Fibroblast of skin of left biceps (primary cell): Measurements from ENCODE around the gene PLA2G4F.

Experiments used
- DNase-seq, 2 experiments: peaks; one replicate each; pipeline ENCODE4 v3.0.0-alpha.2; 2013; ENCODE audit warnings: low read depth in 2 of 2

PLA2G4F gene

DNA sequence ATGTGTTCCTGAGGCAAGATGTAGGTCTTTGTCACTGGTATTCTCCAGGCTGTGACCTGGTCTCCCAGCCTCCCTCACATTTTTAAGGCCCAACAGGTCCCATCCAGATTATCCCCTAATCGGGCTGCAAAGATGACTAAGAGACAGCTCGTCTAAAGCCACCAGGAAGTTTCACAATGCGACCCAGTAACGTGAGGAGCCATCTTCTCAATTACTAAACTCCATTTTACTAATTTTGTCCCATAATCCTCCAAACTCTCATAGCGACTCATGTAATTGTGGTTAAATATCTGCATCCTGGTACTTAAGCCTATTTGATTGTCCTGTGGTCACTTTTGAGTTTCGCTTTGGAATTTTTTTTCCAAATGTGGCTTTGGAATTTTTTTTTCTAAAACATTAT, 8.7 kb upstream of the PLA2G4F start:
- DNase-seq: no peak

DNA sequence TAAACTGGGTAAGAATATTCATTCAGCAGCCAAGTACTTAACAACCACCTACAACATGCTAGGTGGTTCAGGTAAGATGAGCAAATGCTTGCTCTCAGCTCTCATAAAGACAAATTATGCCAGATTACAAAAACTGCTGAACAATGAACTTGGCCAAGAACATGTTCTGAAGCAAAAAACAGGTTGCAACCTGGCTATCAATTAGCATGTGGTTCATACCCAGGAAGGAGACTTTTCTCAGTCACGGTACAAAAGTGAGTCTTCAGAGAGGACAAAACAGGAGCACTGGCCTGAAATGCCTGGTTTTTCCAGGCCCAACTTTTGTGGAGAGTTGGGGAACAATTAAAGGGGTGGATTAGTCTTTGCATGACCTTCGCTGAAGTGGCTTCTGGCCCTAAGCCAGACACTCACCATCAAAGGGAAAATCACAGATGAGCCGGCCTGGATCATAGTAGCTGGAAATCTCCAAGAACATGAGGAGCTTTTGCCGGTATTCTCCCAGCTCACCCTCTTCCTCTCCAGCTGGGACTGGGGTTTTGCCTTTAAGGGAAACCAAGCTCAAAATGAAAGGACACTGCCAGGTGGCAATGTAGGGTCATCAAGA, 7.6 kb upstream of the PLA2G4F start:
- no peak for DNase-seq

DNA sequence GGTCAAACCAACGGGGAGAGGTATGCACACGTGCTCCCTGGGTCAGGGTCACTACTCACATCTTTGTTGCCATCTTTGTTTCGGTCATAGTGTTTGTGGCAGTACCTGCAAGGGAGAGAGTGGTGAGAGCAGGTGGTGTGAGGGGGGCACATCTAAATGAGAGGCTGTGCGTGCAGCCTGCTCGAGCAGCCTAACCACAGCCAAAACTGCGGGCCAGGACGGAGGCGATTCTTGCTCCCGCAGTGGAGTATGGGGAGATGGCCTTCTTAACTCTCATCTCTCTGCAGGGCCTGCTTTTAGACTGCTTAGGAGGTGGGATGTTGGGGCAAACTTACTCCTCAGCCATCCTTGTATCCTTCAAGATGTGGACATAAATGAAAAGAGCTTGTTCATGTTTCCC, 6.9 kb upstream of the PLA2G4F start:
- DNase-seq: no peak

DNA sequence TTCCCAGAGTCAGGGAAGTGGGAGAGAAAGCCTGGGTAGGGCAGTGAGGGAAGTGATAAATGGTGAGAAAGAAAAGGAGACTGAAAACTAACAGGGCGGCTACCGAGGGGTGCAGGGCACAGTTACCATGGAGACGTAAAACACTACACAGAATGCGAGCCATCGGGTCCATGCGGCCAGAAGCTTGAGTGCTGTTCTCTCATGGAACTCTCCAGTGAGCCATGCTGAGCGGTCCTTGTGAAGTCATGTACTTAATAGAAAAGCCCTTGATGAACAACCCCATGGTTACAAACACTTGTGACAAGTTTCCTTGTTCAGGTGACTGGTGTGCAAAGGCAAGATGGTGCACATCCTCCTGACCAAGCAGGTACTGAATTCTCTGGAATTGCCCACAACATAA, 3.7 kb upstream of the PLA2G4F start:
- DNase-seq: no peak

DNA sequence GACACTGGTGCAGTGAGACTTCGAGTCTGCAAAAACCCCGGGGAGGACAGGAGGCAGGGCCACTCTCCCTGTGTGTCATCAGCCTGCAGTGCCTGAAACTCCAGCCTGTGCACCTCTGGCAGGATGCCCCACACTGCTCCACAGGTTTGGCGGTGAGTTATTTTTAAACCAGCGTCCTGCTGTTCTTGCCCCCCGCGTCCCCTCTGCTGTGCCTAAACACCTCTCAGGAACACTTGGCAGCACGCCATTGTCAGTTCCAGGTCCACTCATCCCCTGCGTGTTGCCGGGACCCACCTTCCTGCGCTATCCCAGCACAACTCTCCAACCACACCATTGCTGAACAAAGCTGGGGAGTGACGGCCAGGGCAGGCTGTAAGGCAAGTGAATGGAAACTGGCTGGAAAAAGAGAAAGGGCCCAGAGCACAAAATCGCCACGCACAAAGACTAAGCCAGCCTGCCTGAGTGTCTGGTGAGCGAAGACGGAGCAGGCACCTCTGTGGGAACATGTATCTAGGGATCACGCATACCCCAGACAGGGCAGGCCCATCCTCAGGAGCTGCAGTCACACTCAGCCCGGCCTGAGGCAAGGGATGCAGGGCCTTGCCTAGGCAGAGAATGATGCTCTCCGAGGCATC, 3.1 kb upstream of the PLA2G4F start:
- DNase-seq: no peak

DNA sequence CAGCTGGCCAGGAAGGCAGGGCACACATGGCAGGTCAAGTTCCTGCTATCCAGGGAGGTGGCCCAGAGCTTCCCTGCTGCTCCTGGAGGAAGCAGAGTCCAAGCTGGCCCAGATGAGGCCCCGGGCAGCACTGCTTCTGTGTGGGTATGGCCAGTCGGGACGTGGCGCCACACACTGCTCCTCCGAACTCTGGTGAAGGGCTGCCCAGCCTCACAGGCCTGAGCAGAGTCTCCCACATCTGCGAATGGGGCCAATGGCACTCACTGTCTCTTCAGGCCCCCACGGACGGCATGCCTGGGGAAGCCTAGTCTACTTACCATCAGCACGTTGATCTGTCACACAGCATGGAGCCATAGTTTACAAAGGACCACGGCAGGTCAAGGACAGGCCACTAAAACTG, 2.5 kb upstream of the PLA2G4F start:
- no peak for DNase-seq

DNA sequence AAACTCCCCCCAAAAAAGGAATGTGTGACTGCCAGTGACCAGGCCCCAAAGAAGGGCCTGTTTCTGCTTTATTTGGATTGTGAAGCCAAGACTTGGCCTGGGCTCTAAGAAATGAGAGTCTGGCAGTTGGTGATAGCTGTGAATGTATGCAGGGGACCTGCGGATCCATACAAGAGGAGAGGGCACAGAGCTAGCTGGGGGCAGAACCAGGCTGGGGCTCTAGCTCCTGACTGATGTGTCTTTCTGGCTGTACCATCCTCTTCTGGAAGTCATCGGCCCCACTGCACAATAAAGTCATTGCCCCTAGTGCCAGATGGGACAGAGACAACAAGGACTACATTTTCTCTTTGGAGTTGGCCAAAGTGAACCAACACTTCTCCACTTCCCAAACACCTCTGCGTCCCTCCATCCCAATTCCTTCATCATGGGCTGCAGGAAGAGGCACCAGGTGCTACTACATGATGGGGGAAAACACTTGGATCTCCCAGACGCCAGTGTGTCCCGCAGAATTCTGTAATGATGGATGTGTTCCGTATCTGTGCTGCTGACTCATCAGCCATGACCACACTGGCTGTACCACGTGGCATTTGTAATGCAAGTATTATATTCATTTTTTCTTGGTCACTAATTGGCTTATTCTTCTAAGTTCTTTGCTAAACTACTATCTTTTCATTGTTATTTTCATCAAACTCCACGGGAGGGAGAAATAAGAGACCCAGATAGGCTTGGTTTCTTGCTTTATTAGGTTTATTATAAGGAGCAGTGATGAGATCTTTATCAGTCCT, 1.7 kb upstream of the PLA2G4F start:
- DNase-seq: peak in 1 of 2 experiments; percentile 12

DNA sequence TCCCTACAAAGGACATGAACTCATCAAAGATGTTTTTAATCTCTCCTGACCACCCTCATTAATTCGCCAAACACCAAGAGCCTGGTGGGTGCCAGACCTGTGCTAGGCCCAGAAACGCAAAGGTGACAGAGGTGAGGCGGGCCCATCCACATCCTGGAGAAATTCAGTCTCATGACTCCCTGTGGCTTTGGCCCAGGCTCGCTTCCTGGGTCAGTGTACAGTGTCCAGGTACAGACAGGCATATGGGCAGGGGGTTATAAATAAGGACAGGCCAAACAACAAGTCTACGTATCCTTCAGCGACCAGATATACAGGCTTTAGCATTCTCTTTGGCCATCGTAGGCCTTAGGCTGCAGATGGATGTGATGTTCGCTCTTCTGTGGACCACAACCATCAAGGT, 945 bp upstream of the PLA2G4F start:
- DNase-seq: no peak

DNA sequence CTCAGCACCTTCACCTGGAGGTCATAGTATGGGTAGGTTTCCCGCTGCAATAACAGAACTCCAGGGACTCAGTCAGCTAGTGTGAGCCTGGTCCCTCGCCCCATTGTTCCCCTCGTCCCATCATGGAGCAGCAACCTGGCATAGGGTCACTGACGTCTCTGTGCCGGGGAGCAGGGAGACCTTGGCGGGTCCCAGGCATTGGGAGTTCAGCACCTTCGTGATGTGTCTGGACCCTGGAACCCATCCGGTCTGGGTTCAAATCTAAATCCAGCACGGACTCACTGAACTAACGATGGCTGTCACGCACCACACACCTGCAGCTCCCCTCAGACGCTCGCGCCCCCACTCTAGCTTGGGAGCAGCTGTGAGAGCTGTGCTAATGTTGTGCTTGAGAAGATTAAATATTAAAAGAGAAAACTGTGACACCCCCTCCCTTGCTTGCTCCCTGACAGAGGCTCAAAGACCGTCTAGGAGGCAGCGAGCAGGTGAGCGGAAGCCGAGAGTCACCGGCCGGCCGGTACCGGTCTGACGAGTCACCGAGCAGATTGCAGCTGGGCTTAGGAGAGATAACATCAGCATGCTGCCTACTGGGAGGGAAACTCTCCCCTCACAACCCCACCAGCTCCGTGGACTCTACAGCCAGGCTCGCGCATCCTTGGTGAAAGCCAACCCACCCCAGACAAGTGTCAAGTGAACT, 742 bp downstream of the PLA2G4F start:
- no peak for DNase-seq

DNA sequence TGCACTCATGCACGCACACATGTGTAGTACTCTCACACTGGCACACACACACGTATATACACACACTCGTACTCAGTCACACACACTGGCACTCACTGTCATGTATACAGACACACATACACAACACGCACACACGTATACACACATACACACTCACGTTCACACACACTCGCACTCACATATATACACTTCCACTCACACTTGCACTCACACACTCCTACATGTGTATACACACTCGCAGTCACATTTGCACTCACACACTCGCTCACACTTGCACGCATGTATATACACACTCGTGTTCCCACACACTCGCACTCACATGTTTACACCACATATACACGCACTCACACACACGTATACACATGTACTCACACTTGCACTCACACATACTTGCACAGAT, 1.5 kb downstream of the PLA2G4F start:
- DNase-seq: no peak

DNA sequence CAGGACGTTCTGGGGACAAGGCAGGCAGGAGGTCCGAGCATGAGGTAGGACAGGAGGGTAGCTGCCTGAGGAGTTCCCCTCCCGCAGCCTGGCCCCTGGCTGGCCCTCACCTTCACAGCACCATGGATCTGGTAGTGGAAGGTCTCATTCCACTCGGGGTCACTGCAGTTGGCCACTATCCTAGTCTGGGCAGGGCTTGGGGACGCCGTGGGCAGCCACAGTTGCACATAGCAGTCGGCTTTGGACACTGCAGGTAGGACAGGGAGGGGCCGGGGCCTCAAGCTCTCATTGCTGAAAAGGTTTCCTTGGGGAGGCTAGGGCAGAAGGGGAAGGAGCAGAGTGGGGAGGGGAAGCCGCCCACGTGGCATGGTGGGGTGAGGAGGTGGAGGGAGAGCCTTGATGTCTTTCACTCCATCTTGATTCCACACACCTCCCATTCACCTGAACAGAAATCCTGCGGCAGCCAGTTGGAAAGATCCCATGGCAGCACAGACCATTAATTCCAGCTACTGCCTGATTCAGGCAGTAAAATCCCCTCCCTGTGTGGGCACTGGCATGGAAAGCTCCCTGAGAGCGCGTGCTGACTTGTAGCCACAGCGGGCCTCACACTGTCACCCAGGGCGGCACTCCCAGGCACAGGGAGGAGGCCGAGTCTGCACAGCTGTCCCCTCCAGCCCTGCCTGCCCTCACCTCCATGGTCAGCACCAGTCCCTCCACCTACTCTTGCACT, 2.1 kb downstream of the PLA2G4F start:
- no peak for DNase-seq

DNA sequence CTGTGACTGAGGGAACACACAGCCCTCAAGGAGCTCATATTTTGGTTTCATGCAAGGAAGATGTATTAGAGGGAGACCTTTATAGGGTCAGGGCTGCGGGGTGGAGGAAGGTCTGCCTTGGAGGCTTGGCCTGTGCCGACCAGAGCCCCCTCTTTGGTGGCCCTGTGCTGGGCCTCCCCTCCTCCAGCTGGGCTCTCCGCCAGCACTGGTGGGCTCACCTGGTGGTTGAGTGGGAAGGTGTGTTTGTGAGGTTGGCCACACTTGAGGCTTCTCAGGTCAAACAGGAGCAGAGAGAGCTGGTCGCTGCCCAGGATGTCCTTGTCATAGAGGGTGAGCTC, 2.6 kb downstream of the PLA2G4F start:
- no peak for DNase-seq

DNA sequence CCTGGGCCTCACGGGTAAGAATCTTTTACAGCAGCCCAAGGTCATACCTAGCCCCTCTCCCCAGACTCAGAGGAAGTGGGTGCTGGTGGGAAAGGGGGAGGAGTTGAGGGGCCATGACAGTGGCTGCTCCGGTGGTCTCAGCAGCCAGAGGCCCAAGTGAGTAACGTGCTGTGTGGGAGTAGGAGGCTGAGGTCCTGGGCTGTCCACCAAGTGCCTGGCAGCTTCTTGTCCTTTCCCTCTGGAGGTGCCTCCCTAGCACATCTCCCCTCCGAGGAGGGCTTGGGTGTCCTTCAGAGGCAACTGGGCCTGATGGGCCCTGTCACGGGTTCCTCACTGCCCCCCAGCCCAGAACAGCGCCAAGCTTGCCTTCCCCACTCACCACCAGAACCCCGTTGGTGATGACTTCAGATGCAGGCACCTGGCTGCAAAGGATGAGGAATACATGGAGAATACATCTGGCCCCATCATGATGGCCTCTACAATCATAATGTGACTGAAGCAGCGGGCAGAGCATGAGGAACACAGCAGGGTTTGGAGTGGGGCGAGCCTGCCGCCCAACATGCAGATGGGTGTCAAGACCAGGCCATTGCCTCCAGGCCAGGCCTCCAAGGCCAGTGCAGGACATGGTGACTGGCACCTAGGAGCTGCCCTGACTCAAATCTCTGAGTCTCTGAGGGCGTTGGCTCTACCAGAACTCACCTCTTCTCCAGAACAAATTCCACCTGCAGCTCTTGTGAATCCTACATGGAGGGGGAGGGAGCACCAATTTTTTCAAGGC, 3.3 kb downstream of the PLA2G4F start:
- no peak for DNase-seq

DNA sequence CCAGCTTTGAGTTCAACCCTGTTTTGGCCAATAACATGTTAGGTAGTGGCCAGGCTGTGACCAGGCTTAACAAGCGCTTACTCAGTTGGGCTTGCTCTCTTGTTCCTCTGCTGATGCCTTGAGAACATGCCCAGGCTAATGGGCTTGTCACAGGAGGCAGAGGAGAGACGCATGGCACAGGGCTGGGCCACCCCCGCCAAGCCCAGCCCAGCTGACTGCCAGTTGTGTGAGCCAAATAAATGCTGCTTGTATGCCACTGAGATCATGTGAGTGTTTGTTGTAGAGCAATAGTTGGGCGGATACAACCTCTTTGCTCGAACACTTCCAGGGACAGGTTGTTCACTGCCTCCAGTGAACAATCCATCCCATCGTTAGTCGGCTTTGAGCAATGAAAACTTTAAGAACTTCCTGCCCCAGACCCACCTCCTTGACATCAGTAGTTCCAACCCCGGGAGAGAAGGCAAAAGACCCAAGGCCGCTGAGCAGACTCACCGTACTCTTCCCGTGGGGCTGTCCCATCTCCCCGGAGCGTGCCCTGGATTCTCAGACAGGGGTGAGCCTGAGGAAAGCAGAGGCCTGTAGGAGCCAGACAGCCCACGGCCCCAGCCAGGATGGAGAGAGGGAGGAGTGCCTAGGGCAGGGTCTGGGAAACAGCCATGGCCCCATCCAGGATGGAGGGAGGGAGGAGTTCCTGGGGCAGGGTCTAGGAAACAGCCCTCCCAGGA, 4.1 kb downstream of the PLA2G4F start:
- DNase-seq: no peak

DNA sequence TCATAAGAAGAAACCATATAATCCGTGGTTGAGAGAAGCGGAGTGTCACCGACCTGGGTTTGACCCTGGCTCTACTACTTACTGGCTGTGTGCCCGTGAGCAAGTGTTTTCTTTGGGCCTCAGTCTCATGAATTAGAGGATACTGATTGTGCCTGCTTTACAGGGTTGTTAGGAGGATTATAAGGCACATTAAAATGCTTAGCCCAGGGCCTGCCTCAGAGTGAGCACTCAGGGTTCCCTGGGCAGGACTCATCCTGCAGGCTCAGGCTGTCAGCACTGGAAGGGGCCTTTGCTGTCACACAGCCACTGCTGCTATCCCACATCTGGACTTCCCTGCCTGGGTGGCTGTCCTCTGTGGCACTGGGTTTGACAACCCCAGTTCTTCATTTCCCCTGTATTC, 4.7 kb downstream of the PLA2G4F start:
- no peak for DNase-seq

DNA sequence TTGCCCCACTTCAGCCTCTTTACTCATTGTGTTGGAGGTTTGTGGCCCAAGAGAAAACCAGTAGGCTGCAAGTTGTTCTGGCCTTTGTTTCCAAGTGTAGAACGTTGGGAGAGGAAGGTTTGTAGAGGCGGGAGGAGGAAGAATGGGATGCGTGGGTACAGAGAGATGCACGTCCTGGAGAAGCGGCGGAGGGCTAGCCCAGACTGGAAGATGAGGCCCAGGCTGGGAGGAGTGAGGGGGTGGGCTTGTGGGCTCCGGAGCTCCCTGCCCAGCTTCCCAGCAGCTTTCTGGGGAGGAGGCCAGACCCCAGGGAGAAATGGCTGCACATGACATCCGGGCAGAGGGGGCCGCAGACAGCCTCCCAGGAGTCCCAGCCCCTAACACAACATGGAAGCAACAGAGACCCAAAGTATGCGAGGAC, 5.3 kb downstream of the PLA2G4F start:
- DNase-seq: no peak

DNA sequence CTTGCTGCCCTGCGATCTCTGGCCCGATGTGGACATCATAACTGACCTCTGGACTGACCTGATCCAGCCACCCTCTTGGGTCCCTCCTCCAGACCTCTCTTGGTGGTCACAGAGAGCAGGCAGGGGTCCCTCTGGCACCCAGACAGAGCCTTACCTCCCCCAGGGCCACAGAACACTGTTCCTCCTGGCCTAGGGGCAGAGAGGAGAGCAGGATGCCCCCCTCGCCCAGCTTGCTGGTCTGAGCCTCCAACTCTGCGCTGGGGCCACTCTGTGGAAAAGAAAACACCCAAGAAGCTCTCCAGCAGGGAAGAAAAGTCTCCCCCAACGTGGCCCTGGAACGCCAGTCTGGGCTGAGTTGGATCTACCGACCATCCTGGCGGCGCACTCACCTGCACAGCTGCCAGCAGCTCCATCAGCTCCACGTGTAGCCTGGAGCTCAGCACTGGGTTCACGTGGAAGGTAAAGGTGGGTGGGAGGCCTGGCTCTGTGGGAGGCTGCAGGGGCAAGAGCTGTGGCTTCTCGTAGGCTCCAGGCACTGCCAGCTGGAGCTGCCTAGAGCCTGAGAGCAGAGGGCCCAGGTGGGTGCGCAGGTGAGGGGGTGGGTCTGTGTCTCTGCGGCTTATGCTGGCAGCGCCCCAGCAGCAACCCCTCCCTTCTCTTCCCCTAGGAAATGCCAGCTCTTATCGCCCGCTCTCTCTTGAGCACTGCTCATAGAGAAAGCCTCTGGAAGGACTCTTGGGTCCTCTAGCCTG, 6.0 kb downstream of the PLA2G4F start:
- DNase-seq: no peak

DNA sequence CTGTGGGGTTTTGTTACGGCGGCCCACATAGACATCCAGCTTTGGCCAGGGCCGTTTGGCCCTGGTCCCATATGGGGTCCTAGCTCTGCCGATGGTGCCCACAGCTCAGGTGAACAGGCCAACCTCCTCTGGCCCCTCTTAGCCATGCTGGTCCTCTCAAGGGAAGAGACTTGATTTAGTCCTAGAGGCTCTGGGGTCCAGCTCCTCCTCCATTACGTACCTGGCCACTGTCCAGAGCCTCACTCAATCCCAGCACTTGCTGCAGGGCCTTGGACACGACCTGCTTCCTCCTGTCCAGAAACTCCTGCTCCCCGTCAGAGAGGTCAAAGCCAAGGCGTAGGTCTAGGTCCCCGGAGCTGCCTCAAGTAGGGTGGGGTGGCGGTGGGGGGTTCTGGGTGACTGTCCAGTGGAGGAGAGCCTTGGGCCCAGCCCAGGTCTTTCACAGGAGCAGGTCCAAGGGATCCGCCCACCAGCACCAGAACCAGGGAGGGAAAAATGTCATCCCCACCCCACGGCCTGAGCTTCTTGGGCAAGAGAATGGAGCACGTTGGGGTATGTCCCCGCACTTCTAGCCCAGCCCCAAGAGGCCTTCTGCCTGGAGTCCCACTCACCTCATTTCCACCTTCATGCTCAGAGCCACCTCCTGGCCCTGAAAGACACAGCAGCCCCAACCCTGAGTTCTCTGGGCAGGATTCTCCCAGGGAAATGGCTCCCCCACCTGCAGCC, 6.8 kb downstream of the PLA2G4F start:
- DNase-seq: no peak

DNA sequence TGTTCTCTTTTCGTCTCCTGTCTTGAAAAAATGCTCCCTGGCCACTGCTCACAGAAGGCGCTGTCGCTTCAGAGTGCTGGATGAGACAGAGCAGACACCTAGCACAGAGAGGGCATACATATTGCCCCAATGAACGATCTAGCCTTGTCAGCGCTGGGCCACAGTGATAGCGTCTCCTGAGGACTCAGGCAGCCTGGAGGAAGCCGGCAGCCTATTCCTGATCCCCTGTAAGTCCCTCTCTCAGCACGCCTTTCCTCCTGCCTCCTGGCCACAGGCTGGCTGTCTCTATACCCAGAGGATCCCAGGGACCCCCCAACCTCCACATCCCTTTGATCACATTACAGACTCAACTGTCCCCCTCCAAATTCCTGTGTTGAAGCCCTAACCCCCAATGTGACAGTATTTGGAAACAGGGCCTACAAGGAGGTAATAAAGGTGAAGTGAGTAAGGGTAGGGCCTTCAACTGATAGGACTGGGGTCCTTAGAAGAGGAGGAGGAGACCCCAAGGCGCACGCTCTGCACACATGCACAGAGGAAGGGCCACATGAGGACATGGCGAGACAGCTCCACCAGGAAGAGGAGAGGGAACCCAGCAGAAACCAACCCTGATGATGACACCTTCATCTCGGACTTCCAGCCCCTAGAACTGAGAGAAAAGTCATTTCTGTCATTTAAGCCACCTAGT, 7.5 kb downstream of the PLA2G4F start:
- no peak for DNase-seq
